Mucosa of descending colon (tissue), 3 donors: ENCODE measurements around the gene MPIG6B. TPM values are rescaled to one million over a fixed set of nuclear protein-coding genes. Genes with fewer than 3 reads are reported as not detected.

ENCODE experiments used
- ATAC-seq: fragments of 200-7000 bp; cut with Tn5 transposase; one replicate; pipeline ENCODE4 v1.9.1; 2020; ENCODE audit warnings: mild to moderate bottlenecking, moderate library complexity
- DNase-seq, 3 donors: peaks; one replicate each; pipeline ENCODE4 v3.0.0-alpha.2; 2020
- H3K36me3 ChIP-seq: fragments of 200-600 bp; one replicate; pipeline ENCODE4 v1.8.0; 2021; ENCODE audit warnings: low read depth, mild to moderate bottlenecking
- H3K4me1 ChIP-seq: fragments of 200-600 bp; one replicate; pipeline ENCODE4 v1.8.0; 2021; ENCODE audit warnings: low read depth, mild to moderate bottlenecking
- H3K4me3 ChIP-seq: fragments of 200-600 bp; one replicate; pipeline ENCODE4 v1.8.0; 2021; ENCODE audit warnings: mild to moderate bottlenecking
- H3K9me3 ChIP-seq: fragments of 200-600 bp; one replicate; pipeline ENCODE4 v1.8.0; 2021; ENCODE audit warnings: mild to moderate bottlenecking
- intact Hi-C, 2 donors: fragments of 100-400 bp; cut with DNase I in 1 of 2; cut with micrococcal nuclease in 1 of 2; formaldehyde crosslinking; loops; one replicate each; pipeline versions ENCODE4 v1.11.0 to v1.11.1; 2022; cut with DNase I, micrococcal nuclease
- total RNA-seq, 3 donors: library from RNA; stranded (reverse); fragmentation: NEBNext Ultra II Directional in 2 of 3; extraction: Animal tissue kit (Norgen Biotek cat#: 25700) in 2 of 3; gene quantifications; one replicate each; pipeline versions ENCODE4 v1.2.1 to v1.2.4, GENCODE V29; 2021 to 2023
- TF ChIP-seq, protein P1 (sequence below): fragments of 200-600 bp; IDR thresholded peaks from one replicate; pipeline ENCODE4 v1.8.0; 2022; ENCODE audit warnings: antibody characterized with exemption, mild to moderate bottlenecking
- donor health status: DM: no; HTN: no; CAD: no; lungs with moderate emphysema.
- donor health status: DM: no; HTN: no; CAD: no.
- donor health status: DM: no; HTN: yes; CAD: no.

MPIG6B gene
- total RNA-seq, 3 donors from 2014 or later = 0.48 to 1.4 (median 0.57) TPM

DNA sequence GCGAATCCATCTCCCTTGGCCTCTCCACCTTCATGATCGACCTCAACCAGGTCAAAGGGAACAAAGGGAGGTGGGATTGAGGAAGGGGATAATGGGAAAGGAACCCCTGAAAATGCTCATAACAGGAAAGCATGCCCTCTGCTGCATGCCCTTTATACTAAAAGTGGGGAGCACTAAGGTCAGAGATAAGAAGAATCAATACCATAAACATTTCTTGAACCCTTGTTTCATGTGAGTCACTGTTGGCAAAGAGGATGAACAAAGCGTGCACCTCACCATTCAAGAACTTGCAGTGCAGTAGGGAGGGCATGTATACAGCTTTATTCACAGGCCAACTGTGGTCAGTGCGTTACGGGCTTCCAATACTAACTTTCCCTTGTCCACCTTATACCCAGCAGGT lies 37.6 kb downstream of the MPIG6B start:
- intact Hi-C loops = no loop called here
- TF ChIP-seq, protein P1, sequence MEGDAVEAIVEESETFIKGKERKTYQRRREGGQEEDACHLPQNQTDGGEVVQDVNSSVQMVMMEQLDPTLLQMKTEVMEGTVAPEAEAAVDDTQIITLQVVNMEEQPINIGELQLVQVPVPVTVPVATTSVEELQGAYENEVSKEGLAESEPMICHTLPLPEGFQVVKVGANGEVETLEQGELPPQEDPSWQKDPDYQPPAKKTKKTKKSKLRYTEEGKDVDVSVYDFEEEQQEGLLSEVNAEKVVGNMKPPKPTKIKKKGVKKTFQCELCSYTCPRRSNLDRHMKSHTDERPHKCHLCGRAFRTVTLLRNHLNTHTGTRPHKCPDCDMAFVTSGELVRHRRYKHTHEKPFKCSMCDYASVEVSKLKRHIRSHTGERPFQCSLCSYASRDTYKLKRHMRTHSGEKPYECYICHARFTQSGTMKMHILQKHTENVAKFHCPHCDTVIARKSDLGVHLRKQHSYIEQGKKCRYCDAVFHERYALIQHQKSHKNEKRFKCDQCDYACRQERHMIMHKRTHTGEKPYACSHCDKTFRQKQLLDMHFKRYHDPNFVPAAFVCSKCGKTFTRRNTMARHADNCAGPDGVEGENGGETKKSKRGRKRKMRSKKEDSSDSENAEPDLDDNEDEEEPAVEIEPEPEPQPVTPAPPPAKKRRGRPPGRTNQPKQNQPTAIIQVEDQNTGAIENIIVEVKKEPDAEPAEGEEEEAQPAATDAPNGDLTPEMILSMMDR = no peak
- no peaks in the 10 kb centered on the region for H3K9me3 ChIP-seq
- no peaks in the 10 kb centered on the region for H3K4me1 ChIP-seq
- DNase-seq (no peak), ATAC-seq (no peak)
- no peak overlapping the region for H3K4me3 ChIP-seq
- no peaks in the 10 kb centered on the region for H3K36me3 ChIP-seq

- DNase-seq = no peak
- H3K4me1 ChIP-seq = no peaks in the 10 kb centered on the region
- intact Hi-C loops = no loop called here
- H3K4me3 ChIP-seq = no peak overlapping the region
- no peaks in the 10 kb centered on the region for H3K36me3 ChIP-seq
- TF ChIP-seq, protein P1 = no peak
- no peaks in the 10 kb centered on the region for H3K9me3 ChIP-seq
- ATAC-seq = no peak
These were observed 38.2 kb downstream of the MPIG6B start for GRCh38 chr6:31761343-31761742.

GRCh38 chr6:31762356-31762755 lies 39.2 kb downstream of the MPIG6B start, which contains the start of gene SAPCD1:
Gene SAPCD1, plus strand, starts transcription at chr6:31762656. Its CDS starts 399 bp downstream, at chr6:31763055.
- H3K4me1 ChIP-seq = no peaks in the 10 kb centered on the region
- H3K9me3 ChIP-seq = no peaks in the 10 kb centered on the region
- ATAC-seq = no peak
- H3K36me3 ChIP-seq = no peaks in the 10 kb centered on the region
- H3K4me3 ChIP-seq = no peak within 1 kb of the TSS
- intact Hi-C loops = no loop called here
- TF ChIP-seq, protein P1 = no peak
- DNase-seq = no peak

- Histone ChIP-seq H3K36me3 (no peaks in the 10 kb centered on the region), H3K9me3 (no peaks in the 10 kb centered on the region), H3K4me1 (no peaks in the 10 kb centered on the region), H3K4me3 (no peak overlapping the region)
- TF ChIP-seq, protein P1 = no peak
- no peak for DNase-seq
- intact Hi-C loops = no loop called here
- ATAC-seq = no peak
These were observed 39.9 kb downstream of the MPIG6B start for GRCh38 chr6:31762878-31763618.

- TF ChIP-seq, protein P1 = no peak
- Histone ChIP-seq H3K9me3 (no peaks in the 10 kb centered on the region), H3K4me3 (no peak overlapping the region), H3K36me3 (no peaks in the 10 kb centered on the region), H3K4me1 (no peaks in the 10 kb centered on the region)
- ATAC-seq (peak; percentile 40), DNase-seq (no peak)
- intact Hi-C loops = no loop called here
These were observed 40.4 kb downstream of the MPIG6B start for GRCh38 chr6:31763619-31763940.
